OCI-LY1 (cell line): ENCODE data around the gene SPRED3.

Source experiments
- EZH2 ChIP-seq: fragments of 200-600 bp; sonication (generic), shearing (Covaris generic); IDR thresholded peaks from 2 replicates; pipeline ENCODE4 v1.8.0; 2017; ENCODE audit warnings: borderline replicate concordance, mixed run types, mild to moderate bottlenecking, antibody characterized with exemption, low read length, moderate library complexity, mixed read lengths
- TF ChIP-seq, protein P1 (sequence below): fragments of 200-600 bp; sonication (generic), shearing (Covaris generic); IDR thresholded peaks from 2 replicates; pipeline ENCODE4 v1.5.1; 2017; ENCODE audit warnings: mild to moderate bottlenecking, antibody characterized with exemption, low read length, moderate library complexity, mixed read lengths

DNA sequence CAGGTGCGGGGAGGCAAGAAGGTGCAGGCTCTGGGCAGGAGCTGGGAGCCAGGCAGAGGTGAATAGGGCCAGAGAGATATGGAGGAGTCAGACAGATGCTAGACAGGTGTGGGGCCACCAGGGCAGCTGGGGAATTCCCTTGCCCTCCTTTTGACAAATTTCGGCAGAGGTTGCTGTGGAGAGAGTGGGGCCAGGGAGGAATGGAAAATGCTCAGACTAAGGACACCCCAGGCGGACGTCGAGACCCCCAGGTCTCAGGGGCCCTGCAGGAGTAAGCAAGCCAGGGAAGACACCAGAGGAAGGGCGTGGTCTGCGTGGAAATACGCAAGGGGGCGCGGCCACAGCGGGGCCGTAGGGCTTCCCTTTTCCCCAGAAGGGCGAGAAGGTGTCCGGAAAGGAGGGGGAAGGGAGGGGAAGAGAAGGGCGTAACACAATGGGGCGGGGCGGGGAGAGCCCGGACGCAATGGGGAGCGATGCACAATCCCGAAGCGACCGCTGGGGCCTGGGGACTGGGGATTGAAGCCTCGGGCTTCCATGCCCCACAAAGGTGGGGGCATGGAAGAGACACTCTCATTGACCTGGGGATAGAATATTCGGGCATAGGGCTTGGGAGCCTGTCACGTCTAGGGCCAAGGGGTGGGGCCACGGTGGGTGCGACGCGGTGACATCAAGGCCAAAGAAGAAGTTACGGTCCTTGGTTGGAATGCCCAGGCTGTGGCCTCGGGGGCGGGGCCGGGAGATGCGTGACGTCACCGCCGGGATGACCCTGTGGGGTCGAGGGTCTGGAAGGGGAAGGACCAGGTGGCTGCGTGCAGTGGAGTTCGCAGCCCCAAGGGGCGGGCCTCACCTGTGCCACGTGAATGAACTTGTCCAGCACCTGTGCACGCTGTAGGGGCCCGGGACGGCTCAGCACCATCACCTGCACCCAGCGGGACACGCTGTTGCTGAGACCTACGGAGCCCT is 29.3 kb downstream of the SPRED3 start:
- TF ChIP-seq EZH2, result no peak
- TF ChIP-seq, protein P1, sequence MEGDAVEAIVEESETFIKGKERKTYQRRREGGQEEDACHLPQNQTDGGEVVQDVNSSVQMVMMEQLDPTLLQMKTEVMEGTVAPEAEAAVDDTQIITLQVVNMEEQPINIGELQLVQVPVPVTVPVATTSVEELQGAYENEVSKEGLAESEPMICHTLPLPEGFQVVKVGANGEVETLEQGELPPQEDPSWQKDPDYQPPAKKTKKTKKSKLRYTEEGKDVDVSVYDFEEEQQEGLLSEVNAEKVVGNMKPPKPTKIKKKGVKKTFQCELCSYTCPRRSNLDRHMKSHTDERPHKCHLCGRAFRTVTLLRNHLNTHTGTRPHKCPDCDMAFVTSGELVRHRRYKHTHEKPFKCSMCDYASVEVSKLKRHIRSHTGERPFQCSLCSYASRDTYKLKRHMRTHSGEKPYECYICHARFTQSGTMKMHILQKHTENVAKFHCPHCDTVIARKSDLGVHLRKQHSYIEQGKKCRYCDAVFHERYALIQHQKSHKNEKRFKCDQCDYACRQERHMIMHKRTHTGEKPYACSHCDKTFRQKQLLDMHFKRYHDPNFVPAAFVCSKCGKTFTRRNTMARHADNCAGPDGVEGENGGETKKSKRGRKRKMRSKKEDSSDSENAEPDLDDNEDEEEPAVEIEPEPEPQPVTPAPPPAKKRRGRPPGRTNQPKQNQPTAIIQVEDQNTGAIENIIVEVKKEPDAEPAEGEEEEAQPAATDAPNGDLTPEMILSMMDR, result no peak
